ENCODE measurements around the gene TMEM174. TPM values are rescaled to one million over a fixed set of nuclear protein-coding genes. Genes with fewer than 3 reads are reported as not detected.

Gene TMEM174
- total and polyA plus RNA-seq, 4 donors: not detected

- H3K27ac ChIP-seq (ENCODE audit: low read depth in 1 of 2, low read length in 2 of 2): no peak overlapping the region
- peaks cover 0 to 2% (median 0%) of the 10 kb centered on the region in 4 donors for H3K27me3 ChIP-seq (ENCODE audit: control insufficient read depth in 4 of 4, insufficient read depth in 4 of 4, low read length in 3 of 4)
- no peak overlapping the region for H3K4me3 ChIP-seq (ENCODE audit: low read depth in 1 of 3, low read length in 3 of 3)
- H3K4me1 ChIP-seq (ENCODE audit: control insufficient read depth in 4 of 4, insufficient read depth in 4 of 4, low read length in 3 of 4): no peaks in the 10 kb centered on the region
- peaks cover 0 to 2% (median 0%) of the 10 kb centered on the region in 4 donors for H3K9me3 ChIP-seq (ENCODE audit: control insufficient read depth in 4 of 4, low read length in 3 of 4)
- no peak overlapping the region for H3K9ac ChIP-seq (ENCODE audit: low read depth in 1 of 2, low read length in 2 of 2)
- no peaks in the 10 kb centered on the region for H3K36me3 ChIP-seq (ENCODE audit: control insufficient read depth in 4 of 4, insufficient read depth in 3 of 4, low read depth in 1 of 4, low read length in 3 of 4)
- DNase-seq (ENCODE audit: low spot score): no peak
- TF ChIP-seq FOXA2 (IDR thresholded peaks at IDR 0.05) (no peak), NR2F2 (IDR thresholded peaks at IDR 0.05) (no peak), HNF4A (conservative IDR thresholded peaks at IDR 0.05) (no peak), ATF3 (IDR thresholded peaks at IDR 0.05) (no peak), RXRA (IDR thresholded peaks at IDR 0.05) (no peak), FOXA1 (IDR thresholded peaks at IDR 0.05) (no peak), RAD21 (IDR thresholded peaks at IDR 0.05) (no peak), CTCF (IDR thresholded peaks at IDR 0.05; ENCODE audit: low read depth, low read length, missing input control) (no peak), REST (IDR thresholded peaks at IDR 0.05) (no peak), TAF1 (conservative IDR thresholded peaks at IDR 0.05) (no peak), SP1 (IDR thresholded peaks at IDR 0.05) (no peak), HNF4G (IDR thresholded peaks at IDR 0.05) (no peak), GABPA (IDR thresholded peaks at IDR 0.05 in 1 of 2, conservative IDR thresholded peaks at IDR 0.05 in 1 of 2) (no peak), ZBTB33 (IDR thresholded peaks at IDR 0.05) (no peak)
Measured at GRCh38 chr5:73171495-73171894, 1.5 kb upstream of the TMEM174 start.

GRCh38 chr5:73174100-73174815, 1.3 kb downstream of the TMEM174 start:
- H3K27me3 ChIP-seq (ENCODE audit: control insufficient read depth in 4 of 4, insufficient read depth in 4 of 4, low read length in 3 of 4): peaks cover 0 to 2% (median 0%) of the 10 kb centered on the region in 4 donors
- no peak overlapping the region for H3K4me3 ChIP-seq (ENCODE audit: low read depth in 1 of 3, low read length in 3 of 3)
- no peak overlapping the region for H3K27ac ChIP-seq (ENCODE audit: low read depth in 1 of 2, low read length in 2 of 2)
- no peak overlapping the region for H3K9ac ChIP-seq (ENCODE audit: low read depth in 1 of 2, low read length in 2 of 2)
- DNase-seq (ENCODE audit: low spot score): no peak
- WGBS: 72% methylated on average over 8 of the region's 8 CpGs
- H3K9me3 ChIP-seq (ENCODE audit: control insufficient read depth in 4 of 4, low read length in 3 of 4): peaks cover 0 to 2% (median 0%) of the 10 kb centered on the region in 4 donors
- no peaks in the 10 kb centered on the region for H3K4me1 ChIP-seq (ENCODE audit: control insufficient read depth in 4 of 4, insufficient read depth in 4 of 4, low read length in 3 of 4)
- H3K36me3 ChIP-seq (ENCODE audit: control insufficient read depth in 4 of 4, insufficient read depth in 3 of 4, low read depth in 1 of 4, low read length in 3 of 4): no peaks in the 10 kb centered on the region
- TF ChIP-seq MAX (IDR thresholded peaks at IDR 0.05) (no peak), CTCF (IDR thresholded peaks at IDR 0.05; ENCODE audit: low read depth, low read length, missing input control) (no peak), JUND (IDR thresholded peaks at IDR 0.05) (no peak), ATF3 (IDR thresholded peaks at IDR 0.05) (no peak), YY1 (IDR thresholded peaks at IDR 0.05) (no peak), REST (IDR thresholded peaks at IDR 0.05) (no peak), FOXA1 (IDR thresholded peaks at IDR 0.05) (no peak)
